GM18909 (cell line): ENCODE results near the gene NDUFB5.
"Not testable (repeated sequence)": the region's sequence is repeated elsewhere in the genome, so short reads cannot be mapped to it uniquely, and the experiment has no call there.

Experiments used
- ATAC-seq: cut with Tn5 transposase; IDR thresholded peaks from one replicate; pipeline ENCODE4 v1.9.1; 2021; ENCODE audit warnings: mild to moderate bottlenecking; ENCODE audit not compliant: unreplicated experiment, poor library complexity

NDUFB5 gene

GRCh38 chr3:179624451-179624850 lies 19.9 kb downstream of the NDUFB5 start:
- ATAC-seq = no peak

GRCh38 chr3:179630753-179631451 lies 26.3 kb downstream of the NDUFB5 start:
- ATAC-seq = no peak

GRCh38 chr3:179640469-179640868 lies 35.9 kb downstream of the NDUFB5 start:
- ATAC-seq = no peak

GRCh38 chr3:179642871-179643270 lies 38.3 kb downstream of the NDUFB5 start:
- no peak for ATAC-seq

GRCh38 chr3:179643837-179644236 lies 39.2 kb downstream of the NDUFB5 start:
- not testable (repeated sequence) for ATAC-seq

- ATAC-seq = no peak
Observed at GRCh38 chr3:179646177-179646576, 41.6 kb downstream of the NDUFB5 start.

GRCh38 chr3:179651687-179652446 lies 47.3 kb downstream of the NDUFB5 start:
- no peak for ATAC-seq

- peak; percentile 74 for ATAC-seq
Observed at GRCh38 chr3:179652447-179653095, 48.0 kb downstream of the NDUFB5 start, which contains the start of gene USP13. Gene USP13 (plus strand): TSS chr3:179653040. CDS start chr3:179653226, 186 bp downstream.

GRCh38 chr3:179653096-179653797 lies 48.7 kb downstream of the NDUFB5 start:
- ATAC-seq = peak; percentile 63

GRCh38 chr3:179655236-179655635 lies 50.6 kb downstream of the NDUFB5 start:
- no peak for ATAC-seq

- no peak for ATAC-seq
Observed at GRCh38 chr3:179658606-179659005, 54.0 kb downstream of the NDUFB5 start.

GRCh38 chr3:179660872-179661271 lies 56.3 kb downstream of the NDUFB5 start:
- ATAC-seq = no peak

GRCh38 chr3:179661777-179662176 lies 57.2 kb downstream of the NDUFB5 start:
- no peak for ATAC-seq

GRCh38 chr3:179663093-179663492 lies 58.5 kb downstream of the NDUFB5 start:
- no peak for ATAC-seq

GRCh38 chr3:179666030-179666429 lies 61.4 kb downstream of the NDUFB5 start:
- ATAC-seq = no peak

- ATAC-seq = no peak
Observed at GRCh38 chr3:179666436-179667035, 61.9 kb downstream of the NDUFB5 start.

GRCh38 chr3:179668429-179668828 lies 63.8 kb downstream of the NDUFB5 start:
- ATAC-seq = no peak

GRCh38 chr3:179670311-179670710 lies 65.7 kb downstream of the NDUFB5 start:
- no peak for ATAC-seq

- ATAC-seq = no peak
Observed at GRCh38 chr3:179671309-179671708, 66.7 kb downstream of the NDUFB5 start.

GRCh38 chr3:179671747-179672242 lies 67.2 kb downstream of the NDUFB5 start:
- no peak for ATAC-seq
